ENCODE results near the gene SLC38A5. TPM values are rescaled to one million over a fixed set of nuclear protein-coding genes. Genes with fewer than 3 reads are reported as not detected.
A peak's percentile ranks its signal among the peaks of the same experiment; 100 is the strongest.

Gene SLC38A5
- total and polyA plus RNA-seq, 2 experiments from 2014 or later, result not detected

DNA sequence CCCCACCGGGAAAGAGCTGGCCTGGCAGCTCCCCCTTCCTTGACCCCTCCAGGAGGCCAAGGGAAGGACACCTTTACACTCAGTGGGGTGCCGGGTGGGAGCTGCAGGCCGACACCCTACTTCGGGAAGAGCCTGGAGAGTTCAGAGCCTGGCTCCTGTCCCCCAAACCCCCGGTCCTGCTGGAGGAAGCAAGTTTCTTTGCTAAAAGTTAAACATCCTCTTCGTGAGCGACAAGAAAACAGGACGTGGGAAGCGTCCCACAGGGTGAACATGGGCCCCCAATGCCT is 3.6 kb upstream of the SLC38A5 start:
- no peak for DNase-seq (ENCODE audit: low read depth in 1 of 2, low spot score in 1 of 2)
- TF ChIP-seq, protein P1, sequence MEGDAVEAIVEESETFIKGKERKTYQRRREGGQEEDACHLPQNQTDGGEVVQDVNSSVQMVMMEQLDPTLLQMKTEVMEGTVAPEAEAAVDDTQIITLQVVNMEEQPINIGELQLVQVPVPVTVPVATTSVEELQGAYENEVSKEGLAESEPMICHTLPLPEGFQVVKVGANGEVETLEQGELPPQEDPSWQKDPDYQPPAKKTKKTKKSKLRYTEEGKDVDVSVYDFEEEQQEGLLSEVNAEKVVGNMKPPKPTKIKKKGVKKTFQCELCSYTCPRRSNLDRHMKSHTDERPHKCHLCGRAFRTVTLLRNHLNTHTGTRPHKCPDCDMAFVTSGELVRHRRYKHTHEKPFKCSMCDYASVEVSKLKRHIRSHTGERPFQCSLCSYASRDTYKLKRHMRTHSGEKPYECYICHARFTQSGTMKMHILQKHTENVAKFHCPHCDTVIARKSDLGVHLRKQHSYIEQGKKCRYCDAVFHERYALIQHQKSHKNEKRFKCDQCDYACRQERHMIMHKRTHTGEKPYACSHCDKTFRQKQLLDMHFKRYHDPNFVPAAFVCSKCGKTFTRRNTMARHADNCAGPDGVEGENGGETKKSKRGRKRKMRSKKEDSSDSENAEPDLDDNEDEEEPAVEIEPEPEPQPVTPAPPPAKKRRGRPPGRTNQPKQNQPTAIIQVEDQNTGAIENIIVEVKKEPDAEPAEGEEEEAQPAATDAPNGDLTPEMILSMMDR (IDR thresholded peaks at IDR 0.05; ENCODE audit: low read depth, low read length), result no peak
- Histone ChIP-seq H3K4me3 (no peak overlapping the region), H3K9me3 (ENCODE audit: low read depth) (no peaks in the 10 kb centered on the region), H3K4me1 (ENCODE audit: low read depth) (no peaks in the 10 kb centered on the region), H3K27me3 (peaks cover 14% of the 10 kb centered on the region), H3K36me3 (no peaks in the 10 kb centered on the region), H3K27ac (no peak overlapping the region)

DNA sequence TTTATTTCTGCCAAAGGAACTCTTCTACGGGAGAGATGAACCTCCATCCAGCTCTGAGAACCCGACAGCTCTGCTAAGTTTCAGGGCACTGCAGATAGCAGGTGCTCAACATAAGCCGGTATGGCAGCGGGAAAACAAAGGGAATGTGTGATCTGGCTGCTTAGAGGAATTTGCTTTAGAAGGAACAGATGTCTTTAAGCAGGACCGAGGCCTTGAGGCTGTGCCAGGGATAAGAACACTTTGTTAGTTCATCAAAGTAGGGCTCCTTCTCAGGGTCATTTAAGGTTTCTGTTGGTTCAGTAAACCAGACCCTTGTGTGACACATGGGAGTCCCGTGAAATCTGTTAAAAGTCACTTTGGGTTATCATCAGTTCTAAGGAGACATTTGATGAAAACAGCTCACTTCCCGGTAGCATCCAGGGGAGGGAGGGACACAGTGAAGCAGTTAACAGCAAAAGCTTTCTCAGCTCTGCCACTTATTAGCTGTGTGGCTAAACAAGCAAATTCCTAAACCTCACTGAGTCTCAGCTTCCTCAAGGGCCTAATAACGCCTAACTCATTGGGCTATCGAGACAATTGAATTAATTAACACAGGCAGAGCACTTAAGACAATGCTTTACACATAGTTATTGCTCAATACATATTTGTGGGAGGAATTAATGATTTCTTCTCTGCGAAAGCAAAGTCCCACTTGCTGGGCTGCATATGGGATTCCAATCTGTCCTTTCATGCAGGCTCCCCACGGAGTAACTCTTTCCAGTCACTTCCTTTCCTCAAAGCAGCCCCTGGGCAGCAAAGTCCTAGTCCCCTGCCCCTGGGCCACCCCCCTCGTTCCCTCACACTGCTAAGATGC is 3.0 kb upstream of the SLC38A5 start:
- TF ChIP-seq, protein P1 (IDR thresholded peaks at IDR 0.05; ENCODE audit: low read depth, low read length), result no peak
- Histone ChIP-seq H3K4me3 (no peak overlapping the region), H3K4me1 (ENCODE audit: low read depth) (no peaks in the 10 kb centered on the region), H3K27ac (no peak overlapping the region), H3K9me3 (ENCODE audit: low read depth) (no peaks in the 10 kb centered on the region), H3K27me3 (peaks cover 20% of the 10 kb centered on the region), H3K36me3 (no peaks in the 10 kb centered on the region)
- DNase-seq (ENCODE audit: low read depth in 1 of 2, low spot score in 1 of 2), result peak in 1 of 2 donors; percentile 24

DNA sequence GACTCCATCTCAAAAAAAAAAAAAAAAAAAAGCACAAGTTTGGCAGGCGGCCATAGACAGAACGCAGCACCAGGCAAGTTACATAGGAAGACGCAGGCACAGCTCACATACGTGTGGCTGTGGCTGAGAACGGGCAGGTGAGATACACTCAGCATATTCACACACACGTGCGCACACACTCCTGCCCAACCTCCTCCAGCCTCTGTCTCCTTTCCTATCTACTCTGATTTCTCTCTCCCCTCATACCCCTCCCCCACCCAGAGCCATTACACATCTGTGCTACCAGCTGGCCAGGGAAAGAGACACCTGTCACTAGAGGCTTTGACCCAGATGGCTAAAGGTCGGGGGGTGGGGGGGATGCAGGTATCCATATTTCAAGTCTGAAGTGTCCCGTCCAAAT is 2.2 kb upstream of the SLC38A5 start:
- no peaks in the 10 kb centered on the region for H3K36me3 ChIP-seq
- no peak overlapping the region for H3K4me3 ChIP-seq
- TF ChIP-seq, protein P1 (IDR thresholded peaks at IDR 0.05; ENCODE audit: low read depth, low read length), result no peak
- no peak for DNase-seq (ENCODE audit: low read depth in 1 of 2, low spot score in 1 of 2)
- H3K4me1 ChIP-seq (ENCODE audit: low read depth), result no peaks in the 10 kb centered on the region
- H3K27ac ChIP-seq, result no peak overlapping the region
- H3K27me3 ChIP-seq, result peaks cover 28% of the 10 kb centered on the region
- no peaks in the 10 kb centered on the region for H3K9me3 ChIP-seq (ENCODE audit: low read depth)

DNA sequence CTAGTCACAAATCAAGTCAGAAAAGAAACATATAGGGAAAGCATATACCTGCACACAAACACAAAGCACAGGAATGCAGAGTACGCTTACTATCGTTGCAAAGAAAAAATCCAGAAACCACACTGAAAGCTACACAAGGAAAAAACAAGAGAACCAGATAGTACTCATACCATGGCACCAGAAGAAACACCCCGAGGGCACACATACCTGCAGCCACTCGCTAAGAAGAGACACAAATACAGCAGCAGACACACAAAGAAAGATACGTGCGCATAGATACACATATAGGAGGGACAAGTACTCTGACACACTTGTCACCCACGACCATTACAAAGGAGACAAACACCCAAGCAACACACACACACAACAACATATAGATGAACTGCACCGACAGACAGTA is 1.4 kb upstream of the SLC38A5 start:
- Histone ChIP-seq H3K4me1 (ENCODE audit: low read depth) (no peaks in the 10 kb centered on the region), H3K27ac (no peak overlapping the region), H3K36me3 (no peaks in the 10 kb centered on the region), H3K4me3 (no peak overlapping the region), H3K27me3 (peaks cover 28% of the 10 kb centered on the region), H3K9me3 (ENCODE audit: low read depth) (no peaks in the 10 kb centered on the region)
- DNase-seq (ENCODE audit: low read depth in 1 of 2, low spot score in 1 of 2), result no peak
- TF ChIP-seq, protein P1 (IDR thresholded peaks at IDR 0.05; ENCODE audit: low read depth, low read length), result no peak

DNA sequence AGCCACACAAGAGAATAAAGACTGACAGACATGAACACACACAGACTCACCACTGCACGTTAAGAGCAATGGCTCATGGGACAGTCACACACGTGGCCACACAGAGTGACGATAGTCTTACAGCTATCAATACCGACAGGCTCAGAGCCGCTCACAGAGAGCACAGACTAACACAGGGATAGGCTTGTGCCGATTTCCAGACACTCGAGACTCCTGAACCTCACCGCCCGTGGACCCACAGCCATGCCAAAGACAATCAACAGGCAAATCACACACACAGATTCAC is 716 bp upstream of the SLC38A5 start:
- Histone ChIP-seq H3K4me3 (no peak overlapping the region), H3K36me3 (no peaks in the 10 kb centered on the region), H3K4me1 (ENCODE audit: low read depth) (no peaks in the 10 kb centered on the region), H3K27ac (no peak overlapping the region), H3K9me3 (ENCODE audit: low read depth) (no peaks in the 10 kb centered on the region), H3K27me3 (peaks cover 28% of the 10 kb centered on the region)
- TF ChIP-seq, protein P1 (IDR thresholded peaks at IDR 0.05; ENCODE audit: low read depth, low read length), result no peak
- no peak for DNase-seq (ENCODE audit: low read depth in 1 of 2, low spot score in 1 of 2)

All from cardiac muscle cell (in vitro differentiated cells and primary cell).